Stimulated activated CD4-positive, alpha-beta T cell treated with anti-CD3 and anti-CD28 coated beads, TNF-alpha, amount 100 ng/mL, for 48 hours (primary cell): ENCODE data around the gene SUDS3.
"Not testable (repeated sequence)": the region's sequence is repeated elsewhere in the genome, so short reads cannot be mapped to it uniquely, and the experiment has no call there.

Source experiments
- DNase-seq, 3 donors: peaks; one replicate each; pipeline ENCODE4 v3.0.0-alpha.2; 2020; ENCODE audit warnings: low read depth in 3 of 3

Gene SUDS3

GRCh38 chr12:118397708-118398440 is 21.5 kb downstream of the SUDS3 start:
- no peak for DNase-seq

DNA sequence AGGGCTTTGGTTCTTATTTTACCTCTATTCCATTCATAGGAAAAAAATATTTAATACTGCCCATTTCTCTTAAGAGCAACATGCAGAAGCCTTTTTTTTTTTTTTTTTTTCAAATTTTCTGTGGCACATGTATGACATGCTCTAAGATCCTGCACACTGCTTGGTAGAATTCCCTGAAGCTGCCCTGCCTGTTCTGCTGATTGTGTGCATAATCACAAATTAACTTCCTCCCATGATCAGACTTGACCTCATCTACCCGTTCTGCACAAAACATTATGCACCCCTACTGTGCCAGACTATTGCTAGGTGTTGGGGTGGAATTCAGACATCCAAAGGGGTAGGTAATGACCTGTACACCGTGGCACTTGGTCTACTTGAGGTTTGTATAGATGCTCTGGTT is 22.2 kb downstream of the SUDS3 start:
- DNase-seq, result no peak

GRCh38 chr12:118398940-118399339 is 22.6 kb downstream of the SUDS3 start:
- DNase-seq, result no peak

GRCh38 chr12:118402251-118402650 is 25.9 kb downstream of the SUDS3 start:
- DNase-seq, result no peak

GRCh38 chr12:118404876-118405521 is 28.6 kb downstream of the SUDS3 start:
- peak; percentile 14 to 53 (median 19) for DNase-seq

GRCh38 chr12:118408241-118408640 is 31.9 kb downstream of the SUDS3 start:
- not testable (repeated sequence) for DNase-seq

DNA sequence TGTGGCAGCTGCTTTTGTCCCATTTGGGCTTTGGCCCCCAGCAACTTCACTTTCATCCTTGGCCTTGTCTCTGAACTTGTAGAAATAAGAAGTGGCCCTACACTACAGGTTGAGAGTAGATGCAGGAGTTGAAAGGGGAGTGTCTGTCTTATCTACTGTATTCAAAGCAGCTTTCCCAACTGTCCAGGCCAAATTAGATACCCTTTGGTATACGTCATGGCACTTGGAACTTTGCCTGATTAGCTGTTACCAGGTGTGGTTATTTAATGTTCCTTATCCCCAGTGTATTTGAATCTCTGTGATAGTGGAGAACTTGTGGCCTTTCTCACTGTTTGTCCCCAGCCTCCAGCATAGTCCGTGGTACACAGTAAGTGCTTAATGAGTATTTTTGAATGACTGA is 33.5 kb downstream of the SUDS3 start:
- no peak for DNase-seq

DNA sequence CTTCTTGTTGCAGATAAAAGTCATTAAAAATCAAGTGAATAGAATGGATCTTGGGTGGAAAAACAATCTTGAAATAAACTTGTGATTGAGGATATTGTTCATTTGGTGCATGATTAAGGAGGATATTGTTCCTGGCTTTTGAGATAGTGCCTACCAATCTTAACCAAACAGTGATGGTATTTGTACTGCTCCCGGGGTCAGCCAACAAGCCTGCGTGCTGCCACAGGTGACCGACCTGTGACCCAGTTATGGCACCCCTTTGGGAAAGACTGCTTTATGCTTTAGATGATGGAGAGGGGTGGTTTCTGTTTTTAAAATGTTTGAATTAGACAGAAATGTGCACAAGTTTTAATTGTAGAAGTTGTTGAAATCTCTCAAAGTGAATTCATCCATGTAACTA is 41.6 kb downstream of the SUDS3 start:
- no peak for DNase-seq

DNA sequence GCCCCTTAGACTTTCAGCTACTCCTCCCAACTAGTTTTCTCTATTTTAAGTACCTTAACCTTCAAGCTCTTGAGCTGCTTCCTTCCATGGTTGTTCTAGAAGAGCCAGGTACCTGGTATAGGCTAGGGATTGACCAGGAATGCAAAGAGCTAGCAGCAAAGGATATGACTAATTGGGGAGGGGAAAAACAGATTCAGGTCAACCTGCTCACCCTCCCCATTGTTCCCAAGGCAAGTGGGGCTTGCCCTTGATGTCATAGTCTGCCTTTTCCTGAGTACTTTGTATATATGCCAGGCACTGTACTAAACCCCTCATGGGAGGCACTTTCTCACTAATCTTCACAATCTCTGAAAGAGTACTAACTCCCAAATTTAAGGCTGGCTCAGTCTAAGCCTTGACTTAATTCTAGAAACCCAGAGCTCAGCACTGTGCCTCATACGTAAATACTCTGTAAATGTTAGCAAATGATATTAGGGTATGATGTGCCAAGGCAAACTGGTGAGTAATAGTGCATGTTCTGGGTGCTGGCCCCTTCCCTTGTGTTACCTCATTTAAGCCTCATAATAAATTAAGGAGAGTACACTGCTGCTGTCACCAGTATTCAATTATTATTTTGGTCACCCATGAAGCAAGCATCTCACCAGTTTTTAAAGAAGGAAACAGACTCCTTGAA is 42.2 kb downstream of the SUDS3 start:
- no peak for DNase-seq

DNA sequence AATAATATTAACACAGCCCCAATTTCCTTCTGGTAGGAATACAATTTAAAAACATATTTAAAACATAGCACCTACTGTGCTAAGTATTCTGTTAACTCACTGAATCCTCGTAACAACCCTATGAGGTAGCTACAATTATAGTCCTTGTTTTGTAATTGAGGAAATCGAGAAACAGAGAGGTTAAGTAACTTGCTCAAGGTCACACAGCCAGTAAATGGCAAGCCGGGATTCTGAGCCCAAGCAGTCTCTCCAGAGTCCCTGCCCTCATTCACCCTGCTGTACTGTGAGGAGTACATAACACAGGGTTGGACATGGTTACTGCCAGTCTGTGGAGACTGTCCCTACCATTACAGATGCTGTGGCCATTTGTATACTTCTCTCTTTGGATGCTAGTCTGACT is 44.3 kb downstream of the SUDS3 start:
- no peak for DNase-seq

DNA sequence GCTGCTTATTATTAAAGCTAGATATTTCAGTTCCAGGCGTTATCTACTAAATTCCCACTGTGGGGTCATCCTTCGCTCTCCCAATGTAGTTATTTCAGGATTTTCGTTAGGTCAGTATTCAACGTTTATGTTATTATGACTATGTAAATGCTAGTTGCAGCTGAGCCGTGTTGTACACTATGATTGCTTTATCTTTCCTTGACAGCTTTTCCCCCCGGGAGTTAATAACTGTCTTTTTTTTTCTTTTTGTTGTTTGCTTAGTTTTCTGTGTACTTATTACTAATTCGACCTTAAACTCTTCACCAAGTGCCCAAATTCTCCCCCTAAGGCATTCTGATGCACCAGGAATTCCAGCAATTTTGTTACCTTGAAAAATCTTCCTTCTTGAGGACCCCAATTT is 48.5 kb downstream of the SUDS3 start:
- no peak for DNase-seq

DNA sequence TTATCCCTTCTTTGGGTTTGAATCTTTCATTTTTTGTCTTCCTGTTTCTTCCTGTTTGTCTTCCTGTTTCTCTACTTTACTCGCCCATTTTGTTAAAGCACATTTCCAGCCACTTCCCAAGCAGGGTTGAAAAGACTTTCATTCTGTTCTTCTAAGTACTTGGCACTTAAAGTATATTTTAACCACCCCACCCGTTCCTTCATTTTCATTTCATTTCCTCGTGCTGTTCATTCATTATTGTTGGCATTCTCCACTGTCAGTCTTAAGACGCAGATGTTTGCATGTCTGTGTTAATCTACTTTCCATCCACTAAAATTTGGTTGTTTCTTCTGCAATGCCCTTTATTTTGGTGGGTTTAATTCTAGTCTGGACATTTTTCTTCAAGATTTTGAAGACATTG is 49.0 kb downstream of the SUDS3 start:
- no peak for DNase-seq

DNA sequence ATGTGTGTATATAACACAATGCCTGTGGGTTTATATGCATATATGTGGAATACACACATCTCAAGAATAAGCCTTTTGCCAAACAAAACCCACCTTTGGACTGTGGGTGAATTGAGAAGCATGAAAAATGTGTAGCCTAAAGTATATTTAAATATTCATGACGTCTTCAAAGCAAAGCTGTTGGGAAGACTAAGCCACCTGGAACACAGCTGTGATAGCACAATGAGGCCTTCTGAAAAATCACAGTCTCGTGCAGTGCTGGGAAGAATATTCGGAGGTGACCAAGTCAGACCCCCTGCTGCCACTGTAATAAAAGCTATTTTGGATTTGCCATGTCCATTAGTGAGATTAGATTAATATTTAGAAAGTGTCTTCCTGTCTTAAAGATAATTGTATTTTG is 51.5 kb downstream of the SUDS3 start:
- no peak for DNase-seq

DNA sequence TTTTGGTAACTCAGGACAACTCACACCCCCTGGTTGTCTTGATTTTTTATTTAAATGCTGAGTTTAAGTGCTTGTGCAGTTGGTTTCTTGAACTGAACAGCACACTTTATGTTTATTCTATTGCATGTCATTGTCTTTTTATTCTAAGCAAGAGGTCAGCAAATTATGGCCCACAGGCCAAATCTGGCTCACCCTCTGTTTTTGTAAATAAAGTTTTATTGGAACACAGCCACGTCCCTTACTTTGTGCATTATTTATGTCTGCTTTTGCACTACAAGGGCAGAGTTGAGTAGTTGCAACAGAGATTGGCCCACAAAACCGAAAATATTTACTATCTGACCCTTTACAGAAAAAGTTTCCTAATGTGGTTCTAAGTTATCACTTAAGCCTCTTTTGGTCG is 52.3 kb downstream of the SUDS3 start:
- DNase-seq, result no peak

GRCh38 chr12:118429688-118430383 is 53.5 kb downstream of the SUDS3 start:
- DNase-seq, result no peak

GRCh38 chr12:118430516-118430915 is 54.2 kb downstream of the SUDS3 start:
- DNase-seq, result no peak

DNA sequence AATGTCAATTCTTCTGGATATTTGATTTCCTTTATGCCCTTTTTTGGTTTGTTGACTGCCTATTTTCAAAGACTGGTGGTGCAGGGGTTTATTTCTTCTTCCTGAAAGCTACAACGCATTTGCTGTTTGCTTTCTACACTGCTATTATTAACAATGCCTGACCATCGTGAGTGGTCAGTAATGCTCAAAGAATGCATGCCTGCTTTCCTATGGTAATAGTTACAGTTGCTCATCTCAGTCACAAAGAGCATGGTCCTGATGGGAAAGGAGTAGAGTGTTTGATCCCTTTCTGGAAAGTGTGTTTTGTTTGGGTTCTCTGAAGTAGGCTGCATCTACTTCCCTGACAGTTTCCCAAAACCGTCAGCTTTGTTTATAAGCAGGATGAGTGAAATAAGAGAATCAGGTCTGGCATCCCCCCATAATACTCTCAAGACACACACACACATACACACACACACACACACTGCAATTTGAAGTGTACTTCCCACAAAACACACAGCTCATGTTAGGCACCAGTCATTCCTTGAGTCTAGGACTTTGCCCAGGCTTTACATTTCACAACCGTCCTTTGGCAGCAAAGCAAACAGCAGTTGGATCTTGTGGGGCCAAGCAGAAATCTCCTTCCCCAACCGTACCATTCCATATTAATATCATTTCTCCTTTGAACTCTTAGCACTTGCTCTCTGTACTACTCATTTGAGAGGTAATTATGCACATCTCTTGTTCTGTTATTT is 56.6 kb downstream of the SUDS3 start:
- no peak for DNase-seq

DNA sequence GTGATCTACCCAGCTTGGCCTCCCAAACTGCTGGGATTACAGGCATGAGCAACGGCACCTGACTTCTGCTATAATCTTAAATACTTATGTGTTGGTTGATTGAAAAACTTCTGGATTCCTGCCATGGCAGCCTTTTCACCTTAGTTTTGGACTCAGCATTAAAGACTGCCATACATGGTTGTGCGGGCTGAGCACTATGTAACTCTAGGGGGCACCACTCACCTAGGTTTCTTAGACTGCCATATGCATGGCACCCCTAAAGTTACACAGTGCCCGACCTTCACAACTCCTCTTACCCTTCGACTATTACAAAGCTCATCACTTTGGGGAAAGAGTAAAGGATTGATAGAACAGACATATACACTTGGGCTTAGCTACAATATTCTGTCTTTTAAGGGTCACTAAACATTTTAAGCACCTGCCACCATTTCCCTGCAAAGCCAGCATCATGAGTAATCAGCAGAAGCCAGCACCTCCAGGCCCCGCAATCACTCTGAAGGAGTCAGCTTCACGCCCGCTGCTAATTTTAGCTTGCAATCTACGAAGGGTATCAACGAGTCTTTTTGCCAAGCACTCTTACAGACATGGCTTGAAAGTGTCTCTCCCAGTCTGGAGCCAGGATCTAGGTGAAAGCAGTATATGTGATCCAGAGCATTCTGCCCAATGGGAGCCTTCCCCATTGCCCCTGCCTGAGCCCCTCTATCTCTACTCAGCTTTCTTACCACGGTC is 59.8 kb downstream of the SUDS3 start:
- DNase-seq, result no peak

DNA sequence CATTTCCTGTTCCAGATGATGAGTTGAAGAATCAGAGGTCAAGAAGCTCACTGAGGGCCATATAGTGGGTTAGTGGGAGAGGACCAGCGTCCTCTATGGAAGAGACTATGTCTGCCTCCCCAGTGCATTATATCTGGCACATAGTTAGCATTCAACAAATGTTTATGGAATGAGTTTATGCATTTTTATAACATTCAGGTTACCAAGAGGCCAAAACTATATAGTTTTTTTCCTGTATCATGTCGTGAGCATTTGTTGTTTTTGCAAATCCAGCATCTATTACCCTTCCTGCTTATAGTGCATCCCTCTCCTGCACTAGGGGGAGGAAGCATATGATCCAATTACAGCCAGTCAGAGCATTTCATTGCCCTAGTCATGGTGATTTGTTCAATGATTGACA is 60.6 kb downstream of the SUDS3 start:
- no peak for DNase-seq

- DNase-seq, result no peak
These were observed 62.7 kb downstream of the SUDS3 start for GRCh38 chr12:118439068-118439467.

DNA sequence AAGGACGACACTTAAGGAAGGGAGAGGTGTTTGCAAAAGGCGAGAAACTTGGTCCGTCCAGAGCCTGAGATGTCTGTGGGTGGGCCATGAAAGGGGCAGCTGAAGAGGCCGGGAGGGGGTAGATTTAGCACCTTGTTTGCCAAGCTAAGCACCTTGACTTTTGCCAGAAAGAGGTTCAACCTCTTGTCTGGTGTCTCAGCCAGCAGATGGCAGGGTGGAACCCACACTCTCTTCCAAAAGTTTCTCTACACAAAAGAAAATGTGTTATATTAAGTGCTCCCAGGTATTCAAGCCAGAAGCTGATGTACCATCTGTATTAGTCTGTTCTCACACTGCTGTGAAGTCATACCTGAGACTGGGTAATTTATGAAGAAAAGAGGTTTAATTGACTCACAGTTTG is 69.9 kb downstream of the SUDS3 start:
- DNase-seq, result no peak
